ENCODE data around the gene FOXL1.
"Not testable (repeated sequence)": the region's sequence is repeated elsewhere in the genome, so short reads cannot be mapped to it uniquely, and the experiment has no call there.

Gene FOXL1

DNA sequence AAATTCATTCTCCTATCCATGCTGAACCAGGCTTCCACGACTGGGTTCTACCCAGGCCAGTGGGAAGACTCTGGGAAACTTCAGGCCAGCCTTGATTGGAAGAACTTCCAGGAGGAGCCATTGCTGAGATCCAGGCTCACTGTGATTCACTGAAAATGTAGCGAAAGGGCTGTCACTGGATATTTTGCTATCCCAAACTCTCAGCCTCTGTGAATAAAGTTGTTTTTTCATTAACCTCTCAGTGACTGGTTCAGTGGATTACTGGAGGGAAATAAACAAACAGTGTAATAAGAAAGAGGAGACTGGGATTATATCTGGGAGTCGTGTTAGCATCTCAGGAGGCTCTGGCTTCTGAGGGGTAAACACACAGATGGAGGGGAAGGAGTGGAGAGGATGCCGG is 3.1 kb downstream of the FOXL1 start:
- DNase-seq, result no peak

- DNase-seq, result no peak
These were observed 5.8 kb downstream of the FOXL1 start for GRCh38 chr16:86584071-86584685.

- no peak for DNase-seq
These were observed 6.7 kb downstream of the FOXL1 start for GRCh38 chr16:86584726-86585721.

DNA sequence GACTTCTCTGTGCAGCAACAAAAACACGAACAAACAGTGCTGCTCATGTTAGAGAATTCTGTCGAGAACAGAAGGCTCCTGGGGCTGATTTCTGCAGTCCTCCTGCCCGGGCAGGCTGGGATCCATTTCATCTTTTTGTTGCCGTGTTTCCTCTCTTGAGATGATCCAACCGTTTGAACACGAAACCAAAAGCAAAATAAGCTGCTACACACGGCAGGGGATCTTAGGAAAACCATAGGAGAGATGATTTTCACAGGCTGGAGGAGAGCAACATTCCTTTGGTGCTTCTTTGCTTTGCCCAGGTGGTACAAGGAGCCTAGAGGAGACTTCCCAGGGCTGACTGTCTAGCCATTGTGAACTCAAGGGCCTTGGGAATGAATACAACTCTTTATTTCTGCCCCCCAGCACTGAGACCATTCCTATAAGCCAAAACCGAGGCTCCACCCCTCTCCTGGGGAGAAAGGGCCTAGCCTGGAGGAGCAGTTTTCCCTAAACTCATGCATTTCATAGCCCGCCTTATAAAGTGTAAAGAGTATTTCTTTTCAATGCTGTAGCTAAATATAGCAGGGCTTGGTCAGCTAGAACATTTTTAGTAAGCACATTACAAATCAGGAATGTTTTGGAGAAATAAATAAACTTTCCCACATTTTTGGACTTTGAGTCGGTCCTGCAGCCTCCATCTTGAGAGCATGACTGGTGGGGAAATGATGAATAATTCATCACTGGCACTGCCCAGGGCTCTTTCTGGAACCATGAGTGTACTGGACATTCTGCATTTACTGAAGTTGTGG is 7.7 kb downstream of the FOXL1 start:
- DNase-seq, result no peak

- DNase-seq, result no peak
These were observed 9.1 kb downstream of the FOXL1 start for GRCh38 chr16:86587487-86587886.

DNA sequence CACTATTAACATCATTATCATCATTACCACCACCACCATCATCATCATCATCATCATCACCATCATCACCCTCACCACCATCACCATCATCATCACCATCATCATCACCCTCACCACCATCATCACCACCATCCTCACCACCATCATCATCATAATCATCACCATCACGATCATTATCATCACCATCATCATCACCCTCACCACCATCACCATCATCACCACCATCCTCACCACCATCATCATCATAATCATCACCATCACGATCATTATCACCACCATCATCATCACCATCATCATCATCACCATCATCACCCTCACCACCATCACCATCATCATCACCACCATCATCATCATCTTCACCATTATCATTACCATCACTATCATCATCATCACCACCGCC is 9.6 kb downstream of the FOXL1 start:
- DNase-seq, result not testable (repeated sequence)

DNA sequence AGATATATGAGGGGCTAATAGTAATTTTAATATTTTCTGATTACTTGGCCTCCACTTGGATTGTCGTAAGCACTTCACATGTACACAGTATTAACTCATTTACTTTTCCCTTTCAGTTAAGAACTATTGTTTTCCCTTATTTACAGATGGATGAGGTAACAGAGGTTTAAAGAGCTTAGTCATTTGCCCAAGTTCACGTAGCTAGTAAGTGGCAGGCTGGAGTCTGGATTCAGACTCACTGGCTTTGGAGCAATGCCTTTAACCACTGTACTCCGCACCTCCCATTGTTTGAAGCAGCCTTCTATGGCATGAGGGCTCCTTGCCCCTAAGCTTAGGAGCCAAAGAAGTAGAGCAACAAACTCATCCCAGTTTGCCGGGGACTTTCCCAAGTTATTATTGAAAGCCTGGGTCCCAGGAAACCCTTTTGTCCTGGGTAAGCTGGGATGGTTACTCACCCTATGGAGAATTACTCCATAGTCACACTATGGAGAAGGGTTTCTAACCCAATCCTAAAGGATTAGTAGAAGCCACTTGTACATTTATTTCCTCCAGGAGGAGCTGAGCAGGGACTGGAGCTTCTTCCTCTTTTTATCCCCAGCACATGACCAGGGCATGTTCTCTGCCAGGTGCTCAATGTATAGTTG is 12.3 kb downstream of the FOXL1 start:
- no peak for DNase-seq

DNA sequence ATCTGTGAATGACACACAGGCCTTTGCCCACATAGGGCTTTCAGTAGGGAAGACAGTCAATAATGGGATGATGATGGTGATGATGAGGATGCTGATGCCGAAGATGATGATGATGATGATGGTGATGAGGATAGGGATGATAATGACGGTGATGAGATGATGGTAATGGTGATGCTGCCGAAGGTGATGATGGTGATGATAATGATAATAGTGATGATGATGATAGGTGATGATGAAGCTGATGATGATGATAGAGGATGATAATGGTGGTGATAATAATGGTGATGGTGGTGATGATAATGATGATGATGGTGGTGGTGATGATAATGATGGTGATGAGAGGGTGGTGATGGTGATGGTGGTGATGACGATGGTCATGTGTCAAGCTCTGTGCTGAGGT is 12.9 kb downstream of the FOXL1 start:
- no peak for DNase-seq

- DNase-seq, result no peak
These were observed 15.7 kb downstream of the FOXL1 start for GRCh38 chr16:86593913-86594620.

DNA sequence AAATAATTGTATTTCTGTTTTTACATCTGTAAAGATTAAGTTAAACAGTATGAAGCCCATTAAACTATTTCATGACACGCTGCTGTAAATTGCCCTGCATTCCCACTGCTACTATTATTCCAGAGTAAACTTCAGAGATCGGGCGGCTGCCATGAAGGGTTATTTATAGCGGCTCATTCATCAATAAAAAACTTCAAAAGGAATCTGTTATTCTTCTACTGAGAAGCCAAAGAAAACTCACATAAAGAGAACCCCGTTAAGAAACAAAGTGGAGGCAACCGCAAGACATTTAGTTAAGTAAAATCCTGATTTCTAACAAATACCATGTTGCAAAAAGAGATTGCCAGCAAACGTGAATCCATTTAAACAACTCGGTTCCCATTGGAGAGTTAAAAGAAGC is 16.4 kb downstream of the FOXL1 start:
- no peak for DNase-seq

GRCh38 chr16:86595983-86596605 is 17.7 kb downstream of the FOXL1 start:
- no peak for DNase-seq

GRCh38 chr16:86597126-86597879 is 19.0 kb downstream of the FOXL1 start:
- no peak for DNase-seq

DNA sequence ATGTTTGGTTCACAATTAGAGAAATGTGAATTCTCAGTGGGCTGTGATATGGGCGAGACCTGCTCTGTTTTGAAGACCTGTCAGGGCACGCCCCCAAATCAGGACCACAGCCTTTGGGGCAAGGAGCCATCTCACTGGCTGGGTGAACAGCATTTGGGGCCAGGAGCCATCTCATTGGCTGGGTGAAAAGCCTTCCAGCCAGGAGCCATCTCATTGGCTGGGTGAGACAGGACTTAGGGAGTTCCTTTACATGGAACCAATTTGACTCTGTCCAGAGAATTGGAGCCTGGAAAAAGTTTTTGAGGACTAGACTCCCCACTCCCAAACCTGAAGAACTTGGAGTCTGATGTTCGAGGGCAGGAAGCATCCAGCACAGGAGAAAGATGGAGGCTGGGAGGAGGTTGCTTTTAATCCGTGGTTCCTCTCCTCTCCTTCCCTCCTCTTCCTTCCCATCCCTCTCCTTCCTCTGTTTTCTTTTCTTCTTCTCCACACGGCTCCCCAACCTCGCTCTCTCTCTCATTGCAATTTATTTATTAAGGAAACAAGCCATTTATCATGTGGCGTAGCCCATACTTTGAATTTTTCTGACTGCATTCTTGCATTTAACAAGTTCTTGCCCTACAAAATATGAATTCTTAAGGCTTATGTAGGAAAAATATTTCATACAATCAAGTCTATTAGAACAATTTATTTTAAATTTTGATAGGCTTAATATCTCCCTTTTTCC is 19.7 kb downstream of the FOXL1 start:
- no peak for DNase-seq

- DNase-seq, result no peak
These were observed 20.5 kb downstream of the FOXL1 start for GRCh38 chr16:86598607-86599565.

GRCh38 chr16:86601356-86601755 is 23.0 kb downstream of the FOXL1 start:
- DNase-seq, result no peak

- no peak for DNase-seq
These were observed 24.2 kb downstream of the FOXL1 start for GRCh38 chr16:86602521-86602920.

DNA sequence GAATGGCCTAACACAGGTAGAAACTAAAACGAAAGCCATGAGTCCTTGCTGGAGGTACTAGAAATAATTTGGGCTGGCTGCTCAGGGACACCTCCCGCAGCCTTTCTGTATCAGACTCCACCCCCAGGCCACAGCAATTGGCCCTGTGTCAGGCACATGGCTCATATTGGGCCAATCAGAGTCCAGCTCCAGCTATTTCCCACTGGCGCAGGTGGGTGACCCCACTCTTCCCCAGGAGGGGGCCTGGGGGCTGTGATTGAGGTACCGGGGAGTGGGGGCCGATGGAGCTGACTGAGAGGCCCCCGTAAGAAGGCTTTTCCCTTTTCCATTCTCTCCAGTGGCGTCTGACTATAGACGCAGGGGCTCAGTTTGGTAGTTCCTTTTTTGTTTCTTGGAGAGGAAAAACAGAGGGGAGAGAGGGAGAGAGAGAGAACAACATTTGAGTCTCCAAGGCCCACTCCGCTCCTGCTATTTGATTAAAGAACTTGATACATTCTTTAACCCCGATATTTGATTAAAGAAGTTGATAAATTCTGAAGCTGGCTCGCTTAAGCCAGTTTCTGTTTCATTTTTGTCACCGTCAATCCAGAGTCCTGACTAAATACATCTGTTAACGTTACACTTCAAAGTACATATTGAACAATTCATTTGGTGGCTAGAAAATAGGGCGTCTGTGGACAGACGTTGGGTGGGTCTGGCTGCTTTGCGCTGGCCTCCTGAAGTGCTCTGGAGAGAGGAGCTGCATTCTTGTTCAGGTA is 26.3 kb downstream of the FOXL1 start:
- peak; percentile 58 for DNase-seq

DNA sequence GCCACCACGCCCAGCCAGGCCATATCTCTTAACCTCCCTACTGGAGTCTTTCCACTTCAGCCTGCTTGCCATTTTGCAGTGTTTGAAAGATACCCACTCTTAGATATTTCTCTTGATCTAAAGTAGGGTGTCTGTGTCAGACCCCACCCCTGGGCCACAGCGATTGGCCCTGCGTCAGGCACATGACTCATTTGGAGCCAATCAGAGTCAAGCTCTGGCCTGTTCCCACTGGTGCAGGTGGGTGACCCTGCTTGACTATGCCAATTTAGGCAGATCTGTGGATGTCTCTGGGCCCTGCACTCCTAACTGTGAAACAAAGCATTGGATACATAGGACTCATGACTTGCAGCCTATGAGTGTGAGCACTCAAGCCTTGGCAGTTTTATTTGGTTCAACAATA is 27.6 kb downstream of the FOXL1 start:
- DNase-seq, result no peak
